ENCODE data around the gene RIMKLB.

GRCh38 chr12:8829125-8829518 lies 131.3 kb downstream of the RIMKLB start:
- no peak for TF ChIP-seq CTCF (IDR thresholded peaks at IDR 0.05)
- TF ChIP-seq POLR2AphosphoS5 (IDR thresholded peaks at IDR 0.05), result no peak

Data from upper lobe of left lung (tissue), 4 donors.